SJCRH30 (cell line): Measurements from ENCODE around the gene TMEM244. TPM values are rescaled to one million over a fixed set of nuclear protein-coding genes. Genes with fewer than 3 reads are reported as not detected.

ENCODE experiments used
- total RNA-seq: library from RNA; depleted of rRNA; stranded (reverse); fragments of >200 nt; shearing (Covaris generic); gene quantifications from 2 replicates; pipeline ENCODE4 v1.2.3, GENCODE V29; 2014; rRNA removed

TMEM244 gene
- total RNA-seq, 1 experiment from 2014 or later = not detected

Other genes starting within 250 kb of the TMEM244 start
- 14.1 and 14.6 TPM in 2 replicates for gene ARHGAP18, start 151.1 kb downstream of the TMEM244 start, total RNA-seq
- gene L3MBTL3, start 157.3 kb upstream of the TMEM244 start, total RNA-seq = 7.8 and 9.8 TPM in 2 replicates